HepG2 (cell line): Measurements from ENCODE around the gene RB1. TPM values are rescaled to one million over a fixed set of nuclear protein-coding genes. Genes with fewer than 3 reads are reported as not detected.

Source experiments
- ATAC-seq: fragments of 200-7000 bp; cut with Tn5 transposase; 3 replicates; pipeline ENCODE4 v1.9.1; 2020; ENCODE audit warnings: mild to moderate bottlenecking, moderate library complexity
- BruUV-seq: library from RNA; stranded (reverse); fragments of 400-500 nt; replicated peaks from 2 replicates; lab custom pipeline; 2021; lab: Mats Ljungman, UMichigan
- CTCF ChIA-PET: fragments of 300-600 bp; formaldehyde crosslinking; extraction: SDS; loops from one replicate; lab custom pipeline; 2021; ENCODE audit warnings: low total read pairs, inconsistent platforms, low intra/inter-chr PET ratio; lab: Yijun Ruan, JAX
- POLR2A ChIA-PET: fragments of 350-600 bp; sonication (Branson Sonifier 250); formaldehyde crosslinking; loops from one replicate; lab custom pipeline; 2020; ENCODE audit warnings: antibody characterized with exemption, inconsistent platforms; lab: Yijun Ruan, JAX
- DNase-seq: peaks from one replicate; pipeline ENCODE4 v3.0.0-alpha.2; 2015; ENCODE audit warnings: low spot score
- FAIRE-seq: peaks from 3 replicates; lab custom pipeline; 2011; peaks lifted over from hg19 to GRCh38; lab: Jason Lieb, UNC
- H2AFZ ChIP-seq: one replicate; pipeline ENCODE4 v1.6.1; 2011; ENCODE audit warnings: low read length, inconsistent platforms
- H3K27ac ChIP-seq: fragments of 300-600 bp; 3 replicates; pipeline ENCODE4 v1.8.0; 2011; ENCODE audit warnings: mixed run types, mild to moderate bottlenecking, mixed read lengths, low read length, inconsistent platforms; ENCODE audit not compliant: insufficient read depth; ENCODE audit errors: extremely low read length
- H3K27me3 ChIP-seq, 2 experiments: fragments of 200-600 bp in 1 of 2; 2 replicates in 1 of 2; 3 replicates in 1 of 2; pipeline versions ENCODE4 v1.6.0 to v1.8.0; 2011; ENCODE audit warnings: low read length in 2 of 2, mild to moderate bottlenecking in 2 of 2, moderate library complexity in 2 of 2, inconsistent platforms in 1 of 2; ENCODE audit not compliant: insufficient read depth in 2 of 2, control insufficient read depth in 1 of 2
- H3K36me3 ChIP-seq, 2 experiments: fragments of 200-600 bp in 1 of 2; replicated peaks in 1 of 2; 2 replicates in 1 of 2; 3 replicates in 1 of 2; pipeline versions ENCODE4 v1.5.1 to v1.8.0; 2011; ENCODE audit warnings: low read length in 2 of 2, inconsistent platforms in 1 of 2; ENCODE audit not compliant: insufficient read depth in 2 of 2, control insufficient read depth in 1 of 2
- H3K4me1 ChIP-seq: 2 replicates; pipeline ENCODE4 v1.5.1; 2012; ENCODE audit warnings: low read length, inconsistent platforms; ENCODE audit not compliant: insufficient read depth
- H3K4me2 ChIP-seq: 2 replicates; pipeline ENCODE4 v1.6.0; 2011; ENCODE audit warnings: low read depth, low read length, inconsistent platforms
- H3K4me3 ChIP-seq, 3 experiments: fragments of 200-600 bp in 1 of 3; sonication (generic), shearing (Covaris generic) in 1 of 3; replicated peaks in 1 of 3; 2 replicates each; pipeline ENCODE4 v1.5.1; 2011 to 2016; ENCODE audit warnings: low read length in 3 of 3, inconsistent platforms in 2 of 3, low read depth in 2 of 3, mild to moderate bottlenecking in 2 of 3, control low read depth in 1 of 3, mixed read lengths in 1 of 3; ENCODE audit not compliant: insufficient read depth in 1 of 3
- H3K79me2 ChIP-seq: one replicate; pipeline ENCODE4 v1.6.1; 2011; ENCODE audit warnings: low read length, inconsistent platforms; ENCODE audit not compliant: insufficient read depth
- H3K9ac ChIP-seq: 2 replicates; pipeline ENCODE4 v1.6.0; 2011; ENCODE audit warnings: mild to moderate bottlenecking, low read depth, low read length, inconsistent platforms; ENCODE audit not compliant: insufficient read depth
- H3K9me3 ChIP-seq: 2 replicates; pipeline ENCODE4 v1.5.1; 2012; ENCODE audit warnings: mild to moderate bottlenecking, low read length
- H4K20me1 ChIP-seq: 2 replicates; pipeline ENCODE4 v1.6.0; 2011; ENCODE audit warnings: inconsistent platforms, mild to moderate bottlenecking, low read length, moderate library complexity; ENCODE audit not compliant: insufficient read depth
- CEBPB ChIP-seq: IDR thresholded peaks from 2 replicates; pipeline ENCODE4 v1.6.1; 2011; ENCODE audit warnings: low read depth, low read length, improper control_type of control experiment, borderline replicate concordance
- HNRNPH1 ChIP-seq: fragments of 200-400 bp; formaldehyde crosslinking; optimal IDR thresholded peaks from 2 replicates; pipeline ENCODE3; 2017; ENCODE audit warnings: mild to moderate bottlenecking, low read depth, low read length
- RBM39 ChIP-seq: fragments of 200-400 bp; formaldehyde crosslinking; IDR thresholded peaks from one replicate; pipeline ENCODE4 v1.6.1; 2018; ENCODE audit warnings: antibody characterized with exemption, mild to moderate bottlenecking, low read depth, low read length; ENCODE audit not compliant: poor library complexity, severe bottlenecking
- TP53 ChIP-seq: sonication (generic); formaldehyde crosslinking; conservative IDR thresholded peaks from 2 replicates; pipeline ENCODE4 v1.4.0; 2020; ENCODE audit warnings: missing genetic modification reagents
- ZNF34 ChIP-seq: sonication (generic); formaldehyde crosslinking; IDR thresholded peaks from 2 replicates; pipeline ENCODE4 v1.4.0; 2020; ENCODE audit warnings: mild to moderate bottlenecking, missing genetic modification reagents, borderline replicate concordance
- ZNF547 ChIP-seq: sonication (generic); formaldehyde crosslinking; IDR thresholded peaks from 2 replicates; pipeline ENCODE4 v1.5.1; 2020; ENCODE audit warnings: mild to moderate bottlenecking, missing genetic modification reagents
- ZNF720 ChIP-seq: sonication (generic); formaldehyde crosslinking; IDR thresholded peaks from 2 replicates; pipeline ENCODE4 v1.4.0; 2020; ENCODE audit warnings: missing genetic modification reagents
- ZNF724P ChIP-seq: sonication (generic); formaldehyde crosslinking; IDR thresholded peaks from 2 replicates; pipeline ENCODE4 v1.8.0; 2022; ENCODE audit warnings: missing genetic modification reagents, borderline replicate concordance
- ZNF776 ChIP-seq: sonication (generic); formaldehyde crosslinking; IDR thresholded peaks from 2 replicates; pipeline ENCODE4 v1.4.0; 2020; ENCODE audit warnings: mild to moderate bottlenecking, missing genetic modification reagents
- WGBS: methylation state at CpG from one replicate; pipeline ENCODE4 v1.1.6; 2017; ENCODE audit warnings: low lambda C conversion rate; 5-methylcytosine and 5-hydroxymethylcytosine counted together
- in situ Hi-C: cut with HindIII; loops from 2 replicates; pipeline ENCODE4 v1.10.0; 2017; ENCODE audit warnings: low pct_unique_long_range_greater_than_20kb; ENCODE audit not compliant: extremely low pct_ligation_motif_present
- intact Hi-C: fragments of 100-400 bp; cut with micrococcal nuclease; formaldehyde crosslinking; loops from one replicate; pipeline ENCODE4 v1.10.0; 2022; ENCODE audit not compliant: unreplicated experiment
- polyA plus RNA-seq, 8 experiments: library from polyadenylated mRNA; depleted of rRNA in 3 of 8; stranded (reverse) in 7 of 8; unstranded in 1 of 8; fragments of >200 nt; fragmentation: Illumina TruSeq in 4 of 8; extraction: Trizol in 4 of 8; gene quantifications; 2 replicates each; pipeline versions ENCODE4 v1.2.1 to v1.2.3, GENCODE V29; 2011 to 2016; ENCODE audit warnings: low read depth in 4 of 8, missing spikeins in 1 of 8, mixed read lengths in 1 of 8; ENCODE audit not compliant: insufficient read depth in 1 of 8
- total RNA-seq, 5 experiments: library from RNA; depleted of rRNA; stranded (reverse); fragments of >200 nt; fragmentation: Illumina TruSeq; extraction: Trizol; gene quantifications; 2 replicates each; pipeline ENCODE4 v1.2.3, GENCODE V29; 2016; ENCODE audit warnings: low read depth in 1 of 5
- TF ChIP-seq, protein P1 (sequence below): sonication (generic); formaldehyde crosslinking; IDR thresholded peaks from 2 replicates; pipeline ENCODE4 v1.4.0; 2020; ENCODE audit warnings: mild to moderate bottlenecking, missing genetic modification reagents
- TF ChIP-seq, protein P2 (sequence below): sonication (generic); formaldehyde crosslinking; IDR thresholded peaks from 2 replicates; pipeline ENCODE4 v1.4.0; 2020; ENCODE audit warnings: missing genetic modification reagents, borderline replicate concordance
- TF ChIP-seq, protein P3 (sequence below): IDR thresholded peaks from 2 replicates; pipeline ENCODE4 v1.6.1; 2016

Gene RB1
- total and polyA plus RNA-seq, 2 of the 13 experiments (the other 11 are each of a cell fraction or from before 2014, with no cell fraction given), result 15.6 to 23.7 TPM

DNA sequence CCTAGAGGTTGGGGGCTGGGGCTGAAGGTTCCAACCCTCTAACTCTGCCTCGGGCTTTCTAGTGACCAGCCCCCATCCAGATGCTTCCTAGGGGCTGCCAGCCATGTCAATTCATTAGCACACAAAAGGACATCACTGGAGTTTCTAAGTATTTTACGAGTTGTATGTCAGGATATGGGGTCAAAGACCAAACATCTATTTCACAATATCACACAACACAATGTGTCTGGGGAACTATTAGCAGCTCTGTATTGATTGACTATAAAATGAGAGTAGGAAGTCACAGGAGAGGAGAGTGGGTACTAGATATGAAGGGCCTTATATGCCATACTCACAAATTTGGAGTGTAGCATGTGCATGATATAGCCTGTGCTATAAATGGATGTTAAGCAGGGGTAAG is 67.3 kb downstream of the RB1 start:
- H3K4me2 ChIP-seq, result no peak overlapping the region
- DNase-seq, result peak; percentile 5
- CTCF ChIA-PET, result no interaction called here
- H4K20me1 ChIP-seq, result no peaks in the 10 kb centered on the region
- POLR2A ChIA-PET, result no interaction called here
- no peak overlapping the region for H3K27ac ChIP-seq
- no peak overlapping the region for H3K9ac ChIP-seq
- in situ Hi-C loops, result no loop called here
- peaks cover 1 to 18% of the 10 kb centered on the region in 2 experiments; a peak in 1 of 5 replicates for H3K36me3 ChIP-seq
- TF ChIP-seq CEBPB (peak; percentile 70), ZNF776 (CRISPR knock-in tag) (no peak), HNRNPH1 (no peak)
- FAIRE-seq, result no peak
- 65% methylated on average over 2 of the region's 2 CpGs for WGBS
- no peak overlapping the region for H3K4me3 ChIP-seq
- no peak overlapping the region for H2AFZ ChIP-seq
- ATAC-seq, result no peak
- intact Hi-C loops, result no loop called here
- H3K27me3 ChIP-seq, result no peaks in the 10 kb centered on the region
- H3K4me1 ChIP-seq, result peaks cover 12% of the 10 kb centered on the region
- no peaks in the 10 kb centered on the region for H3K9me3 ChIP-seq
- BruUV-seq, result no TSS peak
- H3K79me2 ChIP-seq, result no peaks in the 10 kb centered on the region

DNA sequence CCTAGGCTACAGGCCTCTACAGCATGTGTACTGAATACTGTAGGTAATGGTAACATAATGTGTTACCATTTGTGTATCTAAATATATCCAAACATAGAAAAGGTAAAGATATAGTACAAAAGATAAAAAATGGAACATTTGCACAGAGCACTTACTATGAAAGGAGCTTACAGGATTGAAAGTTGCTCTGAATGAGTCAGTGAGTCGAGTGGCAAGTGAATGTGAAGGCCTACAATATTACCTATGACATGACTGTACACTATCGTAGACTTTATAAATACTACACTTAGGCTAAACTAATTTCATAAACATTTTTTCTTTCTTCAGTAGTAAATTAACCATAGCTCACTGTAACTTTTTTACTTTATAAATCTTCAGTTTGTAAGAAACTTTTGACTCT is 74.3 kb downstream of the RB1 start:
- in situ Hi-C loops (no loop called here), intact Hi-C loops (no loop called here)
- Histone ChIP-seq H3K79me2 (no peaks in the 10 kb centered on the region), H3K27me3 (no peaks in the 10 kb centered on the region), H4K20me1 (no peaks in the 10 kb centered on the region), H3K9ac (no peak overlapping the region), H3K27ac (no peak overlapping the region), H3K4me1 (no peaks in the 10 kb centered on the region), H3K36me3 (peaks cover 1 to 18% of the 10 kb centered on the region in 2 experiments; a peak in 3 of 5 replicates), H3K4me3 (no peak overlapping the region), H3K9me3 (no peaks in the 10 kb centered on the region), H2AFZ (no peak overlapping the region), H3K4me2 (no peak overlapping the region)
- FAIRE-seq (no peak), ATAC-seq (no peak), DNase-seq (no peak)
- POLR2A ChIA-PET, result no interaction called here
- WGBS, result 92% methylated on average over 2 of the region's 2 CpGs
- CTCF ChIA-PET, result no interaction called here
- BruUV-seq, result no TSS peak
- TF ChIP-seq ZNF720 (CRISPR knock-in tag) (no peak), TP53 (CRISPR knock-in tag) (no peak), ZNF724P (no peak), ZNF547 (CRISPR knock-in tag) (no peak), RBM39 (no peak), ZNF34 (CRISPR knock-in tag) (no peak)
- TF ChIP-seq, protein P1, sequence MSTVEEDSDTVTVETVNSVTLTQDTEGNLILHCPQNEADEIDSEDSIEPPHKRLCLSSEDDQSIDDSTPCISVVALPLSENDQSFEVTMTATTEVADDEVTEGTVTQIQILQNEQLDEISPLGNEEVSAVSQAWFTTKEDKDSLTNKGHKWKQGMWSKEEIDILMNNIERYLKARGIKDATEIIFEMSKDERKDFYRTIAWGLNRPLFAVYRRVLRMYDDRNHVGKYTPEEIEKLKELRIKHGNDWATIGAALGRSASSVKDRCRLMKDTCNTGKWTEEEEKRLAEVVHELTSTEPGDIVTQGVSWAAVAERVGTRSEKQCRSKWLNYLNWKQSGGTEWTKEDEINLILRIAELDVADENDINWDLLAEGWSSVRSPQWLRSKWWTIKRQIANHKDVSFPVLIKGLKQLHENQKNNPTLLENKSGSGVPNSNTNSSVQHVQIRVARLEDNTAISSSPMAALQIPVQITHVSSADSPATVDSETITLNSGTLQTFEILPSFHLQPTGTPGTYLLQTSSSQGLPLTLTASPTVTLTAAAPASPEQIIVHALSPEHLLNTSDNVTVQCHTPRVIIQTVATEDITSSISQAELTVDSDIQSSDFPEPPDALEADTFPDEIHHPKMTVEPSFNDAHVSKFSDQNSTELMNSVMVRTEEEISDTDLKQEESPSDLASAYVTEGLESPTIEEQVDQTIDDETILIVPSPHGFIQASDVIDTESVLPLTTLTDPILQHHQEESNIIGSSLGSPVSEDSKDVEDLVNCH (CRISPR knock-in tag), result no peak
- TF ChIP-seq, protein P2, sequence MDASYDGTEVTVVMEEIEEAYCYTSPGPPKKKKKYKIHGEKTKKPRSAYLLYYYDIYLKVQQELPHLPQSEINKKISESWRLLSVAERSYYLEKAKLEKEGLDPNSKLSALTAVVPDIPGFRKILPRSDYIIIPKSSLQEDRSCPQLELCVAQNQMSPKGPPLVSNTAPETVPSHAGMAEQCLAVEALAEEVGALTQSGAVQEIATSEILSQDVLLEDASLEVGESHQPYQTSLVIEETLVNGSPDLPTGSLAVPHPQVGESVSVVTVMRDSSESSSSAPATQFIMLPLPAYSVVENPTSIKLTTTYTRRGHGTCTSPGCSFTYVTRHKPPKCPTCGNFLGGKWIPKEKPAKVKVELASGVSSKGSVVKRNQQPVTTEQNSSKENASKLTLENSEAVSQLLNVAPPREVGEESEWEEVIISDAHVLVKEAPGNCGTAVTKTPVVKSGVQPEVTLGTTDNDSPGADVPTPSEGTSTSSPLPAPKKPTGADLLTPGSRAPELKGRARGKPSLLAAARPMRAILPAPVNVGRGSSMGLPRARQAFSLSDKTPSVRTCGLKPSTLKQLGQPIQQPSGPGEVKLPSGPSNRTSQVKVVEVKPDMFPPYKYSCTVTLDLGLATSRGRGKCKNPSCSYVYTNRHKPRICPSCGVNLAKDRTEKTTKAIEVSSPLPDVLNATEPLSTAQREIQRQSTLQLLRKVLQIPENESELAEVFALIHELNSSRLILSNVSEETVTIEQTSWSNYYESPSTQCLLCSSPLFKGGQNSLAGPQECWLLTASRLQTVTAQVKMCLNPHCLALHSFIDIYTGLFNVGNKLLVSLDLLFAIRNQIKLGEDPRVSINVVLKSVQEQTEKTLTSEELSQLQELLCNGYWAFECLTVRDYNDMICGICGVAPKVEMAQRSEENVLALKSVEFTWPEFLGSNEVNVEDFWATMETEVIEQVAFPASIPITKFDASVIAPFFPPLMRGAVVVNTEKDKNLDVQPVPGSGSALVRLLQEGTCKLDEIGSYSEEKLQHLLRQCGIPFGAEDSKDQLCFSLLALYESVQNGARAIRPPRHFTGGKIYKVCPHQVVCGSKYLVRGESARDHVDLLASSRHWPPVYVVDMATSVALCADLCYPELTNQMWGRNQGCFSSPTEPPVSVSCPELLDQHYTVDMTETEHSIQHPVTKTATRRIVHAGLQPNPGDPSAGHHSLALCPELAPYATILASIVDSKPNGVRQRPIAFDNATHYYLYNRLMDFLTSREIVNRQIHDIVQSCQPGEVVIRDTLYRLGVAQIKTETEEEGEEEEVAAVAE, result no peak
- TF ChIP-seq, protein P3, sequence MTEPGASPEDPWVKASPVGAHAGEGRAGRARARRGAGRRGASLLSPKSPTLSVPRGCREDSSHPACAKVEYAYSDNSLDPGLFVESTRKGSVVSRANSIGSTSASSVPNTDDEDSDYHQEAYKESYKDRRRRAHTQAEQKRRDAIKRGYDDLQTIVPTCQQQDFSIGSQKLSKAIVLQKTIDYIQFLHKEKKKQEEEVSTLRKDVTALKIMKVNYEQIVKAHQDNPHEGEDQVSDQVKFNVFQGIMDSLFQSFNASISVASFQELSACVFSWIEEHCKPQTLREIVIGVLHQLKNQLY (CRISPR knock-in tag), result no peak
